HEK293T (cell line): ENCODE data around the gene CDC16.

Experiments
- FOXM1 ChIP-seq: fragments of 450-650 bp; IDR thresholded peaks from 2 replicates; pipeline ENCODE4 v1.6.1; 2017; ENCODE audit warnings: mild to moderate bottlenecking, borderline replicate concordance
- TARDBP ChIP-seq: fragments of 450-650 bp; IDR thresholded peaks from 2 replicates; pipeline ENCODE4 v1.6.1; 2016

GRCh38 chr13:114194853-114195252 is 39.8 kb upstream of the CDC16 start:
- TF ChIP-seq FOXM1 (no peak), TARDBP (no peak)
